HEK293 (cell line): Measurements from ENCODE around the gene SPG11.

Experiments used
- CTCF ChIA-PET: fragments of 350-600 bp; formaldehyde crosslinking; extraction: SDS; loops from one replicate; lab custom pipeline; 2021; ENCODE audit warnings: antibody characterized with exemption; lab: Yijun Ruan, JAX
- POLR2A ChIA-PET: fragments of 300-600 bp; formaldehyde crosslinking; extraction: SDS; loops from one replicate; lab custom pipeline; 2020; ENCODE audit warnings: antibody characterized with exemption, inconsistent platforms; lab: Yijun Ruan, JAX
- H3K27ac ChIP-seq: fragments of 200-500 bp; sonication (Bioruptor generic); 2 replicates; pipeline ENCODE4 v1.5.1; 2014; ENCODE audit warnings: low read depth, low read length, control low read depth, inconsistent platforms; ENCODE audit errors: extremely low read depth
- H3K36me3 ChIP-seq, 2 experiments: fragments of 200-500 bp in 1 of 2; sonication (Bioruptor generic) in 1 of 2; 1 replicate in 1 of 2; 2 replicates in 1 of 2; pipeline ENCODE4 v1.5.1; 2014 to 2017; ENCODE audit warnings: inconsistent platforms in 2 of 2, low read length in 2 of 2; ENCODE audit not compliant: control insufficient read depth in 2 of 2, insufficient read depth in 1 of 2
- H3K4me1 ChIP-seq: fragments of 200-500 bp; sonication (Bioruptor generic); 2 replicates; pipeline ENCODE4 v1.5.1; 2014; ENCODE audit warnings: mild to moderate bottlenecking, low read length, inconsistent platforms; ENCODE audit not compliant: control insufficient read depth, insufficient read depth
- H3K4me3 ChIP-seq: 2 replicates; pipeline ENCODE4 v1.5.1; 2011; ENCODE audit warnings: low read depth, mild to moderate bottlenecking, control low read depth, low read length, moderate library complexity
- H3K9me3 ChIP-seq: fragments of 200-500 bp; sonication (Bioruptor generic); 2 replicates; pipeline ENCODE4 v1.5.1; 2014; ENCODE audit warnings: low read depth, low read length, inconsistent platforms; ENCODE audit not compliant: control insufficient read depth, insufficient read depth
- FEZF1 ChIP-seq: fragments of 450-650 bp; formaldehyde crosslinking; IDR thresholded peaks from 2 replicates; pipeline ENCODE4 v1.5.1; 2016; ENCODE audit warnings: missing biosample characterization, missing genetic modification characterization
- HOXA7 ChIP-seq: sonication (generic); formaldehyde crosslinking; IDR thresholded peaks from 2 replicates; pipeline ENCODE4 v1.8.1; 2022; ENCODE audit warnings: missing genetic modification reagents, borderline replicate concordance
- HOXC10 ChIP-seq: sonication (generic); formaldehyde crosslinking; IDR thresholded peaks from 2 replicates; pipeline ENCODE4 v1.8.1; 2023; ENCODE audit warnings: mild to moderate bottlenecking, missing genetic modification reagents
- KLF17 ChIP-seq: fragments of 450-650 bp; formaldehyde crosslinking; IDR thresholded peaks from 2 replicates; pipeline ENCODE4 v1.5.1; 2016; ENCODE audit warnings: missing biosample characterization, missing genetic modification characterization
- OSR2 ChIP-seq: fragments of 450-650 bp; formaldehyde crosslinking; IDR thresholded peaks from 2 replicates; pipeline ENCODE4 v1.5.1; 2016; ENCODE audit warnings: missing biosample characterization, missing genetic modification characterization
- REST ChIP-seq: fragments of 450-650 bp; formaldehyde crosslinking; IDR thresholded peaks from 2 replicates; pipeline ENCODE4 v1.5.1; 2016; ENCODE audit warnings: missing biosample characterization, missing genetic modification characterization
- SP7 ChIP-seq: fragments of 450-650 bp; formaldehyde crosslinking; IDR thresholded peaks from 2 replicates; pipeline ENCODE4 v1.5.1; 2016; ENCODE audit warnings: missing biosample characterization, missing genetic modification characterization
- YY1 ChIP-seq: fragments of 450-650 bp; formaldehyde crosslinking; IDR thresholded peaks from 2 replicates; pipeline ENCODE4 v1.5.1; 2018; ENCODE audit warnings: missing biosample characterization, missing genetic modification characterization
- ZIC2 ChIP-seq: fragments of 450-650 bp; formaldehyde crosslinking; IDR thresholded peaks from 2 replicates; pipeline ENCODE4 v1.5.1; 2016; ENCODE audit warnings: missing biosample characterization, missing genetic modification characterization
- ZNF155 ChIP-seq: fragments of 450-650 bp; formaldehyde crosslinking; IDR thresholded peaks from 2 replicates; pipeline ENCODE4 v1.5.1; 2016; ENCODE audit warnings: missing biosample characterization, missing genetic modification characterization
- ZNF19 ChIP-seq: fragments of 450-650 bp; formaldehyde crosslinking; IDR thresholded peaks from 2 replicates; pipeline ENCODE4; 2016; ENCODE audit warnings: missing biosample characterization, missing genetic modification characterization, low read depth
- ZNF2 ChIP-seq: fragments of 450-650 bp; formaldehyde crosslinking; IDR thresholded peaks from 2 replicates; pipeline ENCODE4 v1.5.1; 2016; ENCODE audit warnings: missing biosample characterization, missing genetic modification characterization
- ZNF223 ChIP-seq: fragments of 450-650 bp; formaldehyde crosslinking; IDR thresholded peaks from 2 replicates; pipeline ENCODE4 v1.5.1; 2016; ENCODE audit warnings: missing biosample characterization, missing genetic modification characterization
- ZNF26 ChIP-seq: fragments of 450-650 bp; formaldehyde crosslinking; IDR thresholded peaks from 2 replicates; pipeline ENCODE4 v1.5.1; 2016; ENCODE audit warnings: missing biosample characterization, missing genetic modification characterization
- ZNF311 ChIP-seq: fragments of 450-650 bp; formaldehyde crosslinking; IDR thresholded peaks from 2 replicates; pipeline ENCODE4 v1.5.1; 2017; ENCODE audit warnings: missing biosample characterization, missing genetic modification characterization, borderline replicate concordance
- ZNF394 ChIP-seq: fragments of 450-650 bp; formaldehyde crosslinking; IDR thresholded peaks from 2 replicates; pipeline ENCODE4 v1.5.1; 2016; ENCODE audit warnings: missing biosample characterization, missing genetic modification characterization, mild to moderate bottlenecking, moderate library complexity, borderline replicate concordance
- ZNF473 ChIP-seq: fragments of 450-650 bp; formaldehyde crosslinking; IDR thresholded peaks from 2 replicates; pipeline ENCODE4 v1.5.1; 2017; ENCODE audit warnings: missing biosample characterization, missing genetic modification characterization
- ZNF501 ChIP-seq: fragments of 450-650 bp; formaldehyde crosslinking; IDR thresholded peaks from 2 replicates; pipeline ENCODE4 v1.5.1; 2016; ENCODE audit warnings: missing biosample characterization, missing genetic modification characterization
- ZNF514 ChIP-seq: fragments of 450-650 bp; formaldehyde crosslinking; IDR thresholded peaks from 2 replicates; pipeline ENCODE4 v1.5.1; 2016; ENCODE audit warnings: missing biosample characterization, missing genetic modification characterization
- ZNF623 ChIP-seq: fragments of 450-650 bp; formaldehyde crosslinking; IDR thresholded peaks from 2 replicates; pipeline ENCODE4 v1.5.1; 2016; ENCODE audit warnings: missing biosample characterization, missing genetic modification characterization
- ZNF747 ChIP-seq: fragments of 450-650 bp; formaldehyde crosslinking; IDR thresholded peaks from 2 replicates; pipeline ENCODE4 v1.5.1; 2016; ENCODE audit warnings: missing biosample characterization, missing genetic modification characterization
- ZSCAN4 ChIP-seq: fragments of 450-650 bp; formaldehyde crosslinking; IDR thresholded peaks from 2 replicates; pipeline ENCODE4 v1.5.1; 2017; ENCODE audit warnings: missing biosample characterization, missing genetic modification characterization
- TF ChIP-seq, protein P1 (sequence below): fragments of 450-650 bp; formaldehyde crosslinking; IDR thresholded peaks from 2 replicates; pipeline ENCODE4 v1.5.1; 2016; ENCODE audit warnings: missing biosample characterization, missing genetic modification characterization

Gene SPG11

GRCh38 chr15:44527241-44527640 lies 136.2 kb downstream of the SPG11 start:
- H3K36me3 ChIP-seq: peaks cover 0 to 19% of the 10 kb centered on the region in 2 experiments
- no peaks in the 10 kb centered on the region for H3K4me1 ChIP-seq
- no peak overlapping the region for H3K27ac ChIP-seq
- ChIA-PET POLR2A (no interaction called here), CTCF (no interaction called here)
- TF ChIP-seq ZNF747 (tag by site-specific recombination) (no peak), ZNF501 (no peak), ZNF623 (tag by site-specific recombination) (no peak), SP7 (no peak), ZIC2 (tag by site-specific recombination) (no peak), ZSCAN4 (no peak), REST (tag by site-specific recombination) (no peak), ZNF223 (tag by site-specific recombination) (no peak), ZNF394 (tag by site-specific recombination) (no peak), ZNF514 (tag by site-specific recombination) (no peak), ZNF19 (tag by site-specific recombination) (no peak)
- TF ChIP-seq, protein P1, sequence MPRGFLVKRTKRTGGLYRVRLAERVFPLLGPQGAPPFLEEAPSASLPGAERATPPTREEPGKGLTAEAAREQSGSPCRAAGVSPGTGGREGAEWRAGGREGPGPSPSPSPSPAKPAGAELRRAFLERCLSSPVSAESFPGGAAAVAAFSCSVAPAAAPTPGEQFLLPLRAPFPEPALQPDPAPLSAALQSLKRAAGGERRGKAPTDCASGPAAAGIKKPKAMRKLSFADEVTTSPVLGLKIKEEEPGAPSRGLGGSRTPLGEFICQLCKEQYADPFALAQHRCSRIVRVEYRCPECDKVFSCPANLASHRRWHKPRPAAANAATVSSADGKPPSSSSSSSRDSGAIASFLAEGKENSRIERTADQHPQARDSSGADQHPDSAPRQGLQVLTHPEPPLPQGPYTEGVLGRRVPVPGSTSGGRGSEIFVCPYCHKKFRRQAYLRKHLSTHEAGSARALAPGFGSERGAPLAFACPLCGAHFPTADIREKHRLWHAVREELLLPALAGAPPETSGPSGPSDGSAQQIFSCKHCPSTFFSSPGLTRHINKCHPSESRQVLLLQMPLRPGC: no peak
- H3K9me3 ChIP-seq: no peaks in the 10 kb centered on the region
- H3K4me3 ChIP-seq: no peak overlapping the region

- H3K4me3 ChIP-seq: no peak overlapping the region
- no peaks in the 10 kb centered on the region for H3K9me3 ChIP-seq
- H3K4me1 ChIP-seq: no peaks in the 10 kb centered on the region
- TF ChIP-seq ZNF2 (tag by site-specific recombination) (no peak), HOXA7 (CRISPR knock-in tag) (no peak), OSR2 (tag by site-specific recombination) (no peak), FEZF1 (tag by site-specific recombination) (no peak), ZNF26 (tag by site-specific recombination) (no peak), ZNF473 (tag by site-specific recombination) (no peak), YY1 (tag by site-specific recombination) (no peak), ZNF394 (tag by site-specific recombination) (no peak), ZNF155 (tag by site-specific recombination) (no peak), HOXC10 (CRISPR knock-in tag) (no peak), ZNF311 (tag by site-specific recombination) (no peak), KLF17 (no peak)
- ChIA-PET CTCF (interaction anchor here (0.6 kb wide), 1 partner anchor 1088 kb away, joined by 3 read pairs; no protein-coding TSS in a partner anchor), POLR2A (no interaction called here)
- peaks cover 0 to 28% of the 10 kb centered on the region in 2 experiments for H3K36me3 ChIP-seq
- H3K27ac ChIP-seq: no peak overlapping the region
Observed at GRCh38 chr15:44525018-44525417, 138.4 kb downstream of the SPG11 start.
